Neural progenitor cell (in vitro differentiated cells): ENCODE results near the gene OXT. TPM values are rescaled to one million over a fixed set of nuclear protein-coding genes. Genes with fewer than 3 reads are reported as not detected.

Experiments used
- DNase-seq: peaks from one replicate; pipeline ENCODE4 v3.0.0-alpha.2; 2016; ENCODE audit warnings: low spot score
- H2AFZ ChIP-seq: fragments of 200-600 bp; sonication (generic); replicated peaks from 2 replicates; pipeline ENCODE4 v1.6.1; 2016; ENCODE audit warnings: antibody characterized with exemption
- H3F3A ChIP-seq: fragments of 200-600 bp; sonication (generic); 2 replicates; pipeline ENCODE4 v1.6.1; 2016; ENCODE audit warnings: antibody characterized with exemption, low read depth
- H3K27ac ChIP-seq: fragments of 200-600 bp; sonication (generic); 2 replicates; pipeline ENCODE4 v1.5.1; 2016; ENCODE audit warnings: mild to moderate bottlenecking
- H3K27me3 ChIP-seq: fragments of 200-600 bp; sonication (generic); 2 replicates; pipeline ENCODE4 v1.6.1; 2016; ENCODE audit warnings: mild to moderate bottlenecking, moderate library complexity
- H3K36me3 ChIP-seq: fragments of 200-600 bp; sonication (generic); 2 replicates; pipeline ENCODE4 v1.5.1; 2016
- H3K4me1 ChIP-seq: fragments of 200-600 bp; sonication (generic); 2 replicates; pipeline ENCODE4 v1.6.1; 2016; ENCODE audit warnings: mixed run types
- H3K4me2 ChIP-seq: fragments of 200-600 bp; sonication (generic); 2 replicates; pipeline ENCODE4 v1.6.1; 2016
- H3K4me3 ChIP-seq: fragments of 200-600 bp; sonication (generic); 2 replicates; pipeline ENCODE4 v1.5.1; 2016
- H3K79me2 ChIP-seq: fragments of 200-600 bp; sonication (generic); 2 replicates; pipeline ENCODE4 v1.6.1; 2016; ENCODE audit warnings: low read depth
- H3K9ac ChIP-seq: fragments of 200-600 bp; sonication (generic); 2 replicates; pipeline ENCODE4 v1.6.1; 2016
- H3K9me3 ChIP-seq: fragments of 200-600 bp; sonication (generic); 2 replicates; pipeline ENCODE4 v1.5.1; 2016; ENCODE audit warnings: low read depth
- H4K20me1 ChIP-seq: fragments of 200-600 bp; sonication (generic); 2 replicates; pipeline ENCODE4 v1.6.1; 2016; ENCODE audit warnings: low read depth
- H3K27ac Mint-ChIP-seq: 3 replicates; pipeline ENCODE4 v1.8.0; 2021; ENCODE audit warnings: mixed read lengths
- H3K27me3 Mint-ChIP-seq: 2 replicates; pipeline ENCODE4 v1.8.0; 2022; ENCODE audit warnings: low read depth, mild to moderate bottlenecking, inconsistent platforms, moderate library complexity, mixed read lengths; ENCODE audit not compliant: insufficient read depth
- H3K36me3 Mint-ChIP-seq: 3 replicates; pipeline ENCODE4 v1.8.0; 2021; ENCODE audit warnings: mixed read lengths
- H3K4me1 Mint-ChIP-seq: 3 replicates; pipeline ENCODE4 v1.8.0; 2021; ENCODE audit warnings: mixed read lengths
- H3K4me3 Mint-ChIP-seq: 3 replicates; pipeline ENCODE4 v1.8.0; 2021; ENCODE audit warnings: mild to moderate bottlenecking, moderate library complexity, mixed read lengths
- H3K9me3 Mint-ChIP-seq: 3 replicates; pipeline ENCODE4 v1.8.0; 2020; ENCODE audit warnings: mixed read lengths
- EZH2 ChIP-seq: fragments of 200-600 bp; sonication (generic); IDR thresholded peaks from 2 replicates; pipeline ENCODE4 v1.6.1; 2017; ENCODE audit warnings: antibody characterized with exemption, mild to moderate bottlenecking, moderate library complexity
- EZH2phosphoT487 ChIP-seq: fragments of 200-600 bp; sonication (generic); IDR thresholded peaks from 2 replicates; pipeline ENCODE4 v1.6.1; 2017; ENCODE audit warnings: antibody characterized with exemption
- total RNA-seq: library from RNA; depleted of rRNA; stranded (reverse); fragments of >200 nt; gene quantifications from 2 replicates; pipeline ENCODE4 v1.2.3, GENCODE V29; 2015; ENCODE audit warnings: low replicate concordance
- TF ChIP-seq, protein P1 (sequence below): fragments of 200-600 bp; sonication (generic); IDR thresholded peaks from 2 replicates; pipeline ENCODE4 v1.5.1; 2017; ENCODE audit warnings: antibody characterized with exemption, mild to moderate bottlenecking

OXT gene
- total RNA-seq, 1 donor from 2014 or later = not detected

DNA sequence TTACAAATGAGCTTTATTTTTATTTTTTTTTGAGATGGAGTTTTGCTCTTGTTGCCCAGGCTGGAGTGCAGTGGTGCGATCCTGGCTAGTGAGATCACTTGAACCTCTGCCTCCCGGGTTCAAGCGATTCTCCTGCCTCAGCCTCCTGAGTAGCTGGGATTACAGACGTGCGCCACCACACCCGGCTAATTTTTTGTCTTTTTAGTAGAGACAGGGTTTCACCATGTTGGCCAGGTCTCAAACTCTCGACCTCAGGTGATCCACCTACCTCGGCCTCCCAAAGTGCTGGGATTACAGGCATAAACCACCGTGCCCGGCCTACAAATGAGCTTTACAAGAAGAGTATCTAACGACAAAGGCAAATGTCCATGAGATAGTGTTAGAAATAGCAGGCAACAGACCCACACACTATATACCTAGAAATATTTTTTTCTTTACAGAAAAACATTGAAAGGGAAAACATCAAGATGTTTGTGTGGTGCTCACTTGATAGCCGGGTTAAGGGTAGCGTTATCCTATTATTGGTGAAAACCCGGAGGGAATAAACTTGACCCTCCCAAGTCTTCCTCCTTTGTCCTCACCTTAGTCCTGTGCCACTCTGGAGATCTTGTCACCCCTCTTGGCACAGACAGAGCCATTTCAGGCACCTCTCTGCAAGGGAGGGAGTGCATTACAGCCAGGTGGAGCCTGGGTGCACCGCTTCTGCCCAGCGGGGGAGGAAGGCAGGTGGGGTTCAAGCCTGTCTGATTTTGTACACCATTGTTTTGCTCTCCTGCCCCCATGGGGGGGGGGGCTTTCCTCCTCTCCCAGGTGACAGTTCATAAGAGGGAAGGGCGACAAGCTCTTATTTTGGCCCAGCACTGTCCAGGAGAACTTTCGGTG lies 34.1 kb downstream of the OXT start:
- Mint-ChIP-seq H3K27ac (no peak overlapping the region), H3K36me3 (no peaks in the 10 kb centered on the region), H3K4me1 (peaks cover 7% of the 10 kb centered on the region), H3K4me3 (no peak overlapping the region), H3K27me3 (peaks cover 3% of the 10 kb centered on the region), H3K9me3 (peaks cover 3% of the 10 kb centered on the region)
- no peak for TF ChIP-seq EZH2
- TF ChIP-seq, protein P1, sequence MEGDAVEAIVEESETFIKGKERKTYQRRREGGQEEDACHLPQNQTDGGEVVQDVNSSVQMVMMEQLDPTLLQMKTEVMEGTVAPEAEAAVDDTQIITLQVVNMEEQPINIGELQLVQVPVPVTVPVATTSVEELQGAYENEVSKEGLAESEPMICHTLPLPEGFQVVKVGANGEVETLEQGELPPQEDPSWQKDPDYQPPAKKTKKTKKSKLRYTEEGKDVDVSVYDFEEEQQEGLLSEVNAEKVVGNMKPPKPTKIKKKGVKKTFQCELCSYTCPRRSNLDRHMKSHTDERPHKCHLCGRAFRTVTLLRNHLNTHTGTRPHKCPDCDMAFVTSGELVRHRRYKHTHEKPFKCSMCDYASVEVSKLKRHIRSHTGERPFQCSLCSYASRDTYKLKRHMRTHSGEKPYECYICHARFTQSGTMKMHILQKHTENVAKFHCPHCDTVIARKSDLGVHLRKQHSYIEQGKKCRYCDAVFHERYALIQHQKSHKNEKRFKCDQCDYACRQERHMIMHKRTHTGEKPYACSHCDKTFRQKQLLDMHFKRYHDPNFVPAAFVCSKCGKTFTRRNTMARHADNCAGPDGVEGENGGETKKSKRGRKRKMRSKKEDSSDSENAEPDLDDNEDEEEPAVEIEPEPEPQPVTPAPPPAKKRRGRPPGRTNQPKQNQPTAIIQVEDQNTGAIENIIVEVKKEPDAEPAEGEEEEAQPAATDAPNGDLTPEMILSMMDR = no peak
- TF ChIP-seq EZH2phosphoT487 = no peak
- Histone ChIP-seq H3F3A (peaks cover 21% of the 10 kb centered on the region), H3K4me1 (peaks cover 18% of the 10 kb centered on the region), H3K27me3 (no peaks in the 10 kb centered on the region), H3K9ac (no peak overlapping the region), H3K36me3 (no peaks in the 10 kb centered on the region), H3K79me2 (no peaks in the 10 kb centered on the region), H4K20me1 (peaks cover 7% of the 10 kb centered on the region), H3K4me2 (no peak overlapping the region), H3K9me3 (no peaks in the 10 kb centered on the region), H2AFZ (no peak overlapping the region), H3K27ac (no peak overlapping the region), H3K4me3 (no peak overlapping the region)
- no peak for DNase-seq

DNA sequence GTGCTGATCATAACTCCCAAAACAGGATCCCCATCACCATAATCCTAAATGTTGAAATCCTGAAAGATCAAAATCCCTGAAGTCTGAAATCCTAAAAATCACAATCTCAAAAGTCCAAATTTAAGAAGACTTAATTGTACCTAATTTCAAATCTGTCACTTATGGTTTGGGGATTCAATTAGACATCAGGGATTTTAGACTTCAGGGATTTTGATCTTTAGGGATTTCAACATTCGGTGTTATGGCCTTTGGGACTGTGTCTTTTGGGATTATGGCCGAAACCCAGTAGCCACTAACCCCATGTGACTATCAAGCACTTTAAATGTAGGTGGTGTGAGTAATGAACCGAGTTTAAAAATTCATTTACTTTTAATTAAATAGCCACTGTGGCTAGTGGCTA lies 34.8 kb downstream of the OXT start:
- no peak for DNase-seq
- Histone ChIP-seq H3K27ac (no peak overlapping the region), H3F3A (peaks cover 21% of the 10 kb centered on the region), H3K9ac (no peak overlapping the region), H3K36me3 (no peaks in the 10 kb centered on the region), H3K27me3 (no peaks in the 10 kb centered on the region), H4K20me1 (peaks cover 7% of the 10 kb centered on the region), H3K79me2 (no peaks in the 10 kb centered on the region), H3K4me2 (no peak overlapping the region), H2AFZ (no peak overlapping the region), H3K4me1 (peaks cover 18% of the 10 kb centered on the region), H3K9me3 (no peaks in the 10 kb centered on the region), H3K4me3 (no peak overlapping the region)
- Mint-ChIP-seq H3K27me3 (peaks cover 3% of the 10 kb centered on the region), H3K4me3 (no peak overlapping the region), H3K4me1 (peaks cover 7% of the 10 kb centered on the region), H3K36me3 (no peaks in the 10 kb centered on the region), H3K9me3 (no peaks in the 10 kb centered on the region), H3K27ac (no peak overlapping the region)
- TF ChIP-seq EZH2 (no peak), EZH2phosphoT487 (no peak)
- TF ChIP-seq, protein P1 = no peak

DNA sequence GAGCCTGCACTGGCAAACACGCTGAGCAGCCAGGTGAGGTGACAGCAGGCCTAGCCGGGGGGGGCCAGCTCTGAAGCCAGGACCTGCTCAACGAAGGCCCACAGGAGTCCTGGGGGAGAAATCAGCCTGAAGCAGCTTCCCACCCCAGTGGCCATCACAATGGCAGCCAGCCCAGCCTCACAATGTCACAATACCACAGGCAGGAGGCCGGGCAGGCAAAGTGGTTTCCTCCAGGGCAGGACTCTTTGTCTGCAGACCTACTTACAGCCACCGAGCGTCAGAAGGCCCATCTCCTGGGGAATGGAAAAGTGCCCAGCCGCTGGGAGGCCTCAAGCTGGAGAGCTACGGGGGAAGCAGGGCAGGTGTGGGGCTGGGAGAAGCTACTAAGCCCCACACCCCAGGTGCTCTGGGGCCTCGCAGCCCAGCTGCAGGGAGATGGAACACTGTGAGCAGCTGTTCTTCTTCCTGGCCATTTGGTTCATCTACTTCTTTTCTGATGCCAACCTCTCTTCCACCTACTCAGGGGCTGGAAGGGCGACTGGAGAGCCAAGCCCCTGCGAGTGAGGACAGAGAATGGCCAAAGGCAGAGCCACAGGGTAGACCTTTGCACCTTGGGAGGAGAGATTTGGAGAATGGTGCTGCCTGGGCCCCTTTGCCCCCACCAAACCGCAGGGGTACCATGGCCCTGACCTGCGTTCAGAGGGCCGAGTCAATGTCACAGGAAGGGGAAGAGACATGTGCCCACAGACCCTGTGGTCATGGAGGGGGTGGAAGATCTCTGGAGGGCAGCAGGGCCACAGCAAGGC lies 35.4 kb downstream of the OXT start:
- TF ChIP-seq EZH2phosphoT487 (no peak), EZH2 (no peak)
- TF ChIP-seq, protein P1 = no peak
- Histone ChIP-seq H3K27ac (peak overlapping the region; percentile 80), H3K9ac (no peak overlapping the region), H3K79me2 (no peaks in the 10 kb centered on the region), H3F3A (peaks cover 21% of the 10 kb centered on the region), H3K4me2 (peak overlapping the region; percentile 56), H3K4me1 (peaks cover 18% of the 10 kb centered on the region), H4K20me1 (peaks cover 7% of the 10 kb centered on the region), H3K27me3 (no peaks in the 10 kb centered on the region), H2AFZ (no peak overlapping the region), H3K9me3 (no peaks in the 10 kb centered on the region), H3K36me3 (no peaks in the 10 kb centered on the region), H3K4me3 (no peak overlapping the region)
- H3K36me3 Mint-ChIP-seq = no peaks in the 10 kb centered on the region
- no peaks in the 10 kb centered on the region for H3K9me3 Mint-ChIP-seq
- no peak overlapping the region for H3K4me3 Mint-ChIP-seq
- H3K27ac Mint-ChIP-seq = peak overlapping the region; percentile 46
- peaks cover 3% of the 10 kb centered on the region for H3K27me3 Mint-ChIP-seq
- DNase-seq = peak; percentile 69
- H3K4me1 Mint-ChIP-seq = peaks cover 7% of the 10 kb centered on the region
